ENCODE data around the gene GNG14. TPM values are rescaled to one million over a fixed set of nuclear protein-coding genes. Genes with fewer than 3 reads are reported as not detected.

Gene GNG14
- total RNA-seq, 1 donor from 2014 or later, result not detected

- FAIRE-seq, result no peak
- TF ChIP-seq CTCF (IDR thresholded peaks at IDR 0.05; ENCODE audit: insufficient read depth, low read length, severe bottlenecking), result no peak
- Histone ChIP-seq H3K4me3 (ENCODE audit: low read depth, low read length) (no peak overlapping the region), H3K27me3 (ENCODE audit: control insufficient read depth, insufficient read depth, low read length) (no peaks in the 10 kb centered on the region), H3K36me3 (ENCODE audit: control insufficient read depth, insufficient read depth, low read length) (peaks cover 20% of the 10 kb centered on the region)
- DNase-seq (ENCODE audit: low read depth), result no peak
Measured at GRCh38 chr19:12727745-12728433, 40.1 kb downstream of the GNG14 start.

GRCh38 chr19:12730064-12730463 lies 42.3 kb downstream of the GNG14 start:
- TF ChIP-seq CTCF (IDR thresholded peaks at IDR 0.05; ENCODE audit: insufficient read depth, low read length, severe bottlenecking), result no peak
- Histone ChIP-seq H3K27me3 (ENCODE audit: control insufficient read depth, insufficient read depth, low read length) (no peaks in the 10 kb centered on the region), H3K36me3 (ENCODE audit: control insufficient read depth, insufficient read depth, low read length) (peaks cover 20% of the 10 kb centered on the region), H3K4me3 (ENCODE audit: low read depth, low read length) (no peak overlapping the region)
- DNase-seq (ENCODE audit: low read depth) (no peak), FAIRE-seq (no peak)

- H3K4me3 ChIP-seq (ENCODE audit: low read depth, low read length), result no peak overlapping the region
- FAIRE-seq (no peak), DNase-seq (ENCODE audit: low read depth) (no peak)
- H3K27me3 ChIP-seq (ENCODE audit: control insufficient read depth, insufficient read depth, low read length), result no peaks in the 10 kb centered on the region
- TF ChIP-seq CTCF (IDR thresholded peaks at IDR 0.05; ENCODE audit: insufficient read depth, low read length, severe bottlenecking), result no peak
- peaks cover 20% of the 10 kb centered on the region for H3K36me3 ChIP-seq (ENCODE audit: control insufficient read depth, insufficient read depth, low read length)
Measured at GRCh38 chr19:12731337-12731736, 43.5 kb downstream of the GNG14 start.

GRCh38 chr19:12733369-12734214 lies 45.8 kb downstream of the GNG14 start:
- H3K4me3 ChIP-seq (ENCODE audit: low read depth, low read length), result peak overlapping the region; percentile 60
- no peaks in the 10 kb centered on the region for H3K27me3 ChIP-seq (ENCODE audit: control insufficient read depth, insufficient read depth, low read length)
- TF ChIP-seq CTCF (IDR thresholded peaks at IDR 0.05; ENCODE audit: insufficient read depth, low read length, severe bottlenecking), result peak; percentile 51
- H3K36me3 ChIP-seq (ENCODE audit: control insufficient read depth, insufficient read depth, low read length), result peaks cover 22% of the 10 kb centered on the region
- peak; percentile 41 for DNase-seq (ENCODE audit: low read depth)
- no peak for FAIRE-seq

- Histone ChIP-seq H3K4me3 (ENCODE audit: low read depth, low read length) (peak within 1 kb of the TSS; percentile 81), H3K36me3 (ENCODE audit: control insufficient read depth, insufficient read depth, low read length) (peaks cover 8% of the 10 kb centered on the region), H3K27me3 (ENCODE audit: control insufficient read depth, insufficient read depth, low read length) (no peaks in the 10 kb centered on the region)
- no peak for TF ChIP-seq CTCF (IDR thresholded peaks at IDR 0.05; ENCODE audit: insufficient read depth, low read length, severe bottlenecking)
- peak; percentile 100 for DNase-seq (ENCODE audit: low read depth)
- peak; percentile 97 for FAIRE-seq
Measured at GRCh38 chr19:12736995-12737834, 49.4 kb downstream of the GNG14 start, which contains the start of gene GET3. GET3 (plus strand) TSS chr19:12737497; CDS start chr19:12737506, 9 bp downstream.

All from bronchial epithelial cell (primary cell).